Measurements from ENCODE around the gene SAE1. TPM values are rescaled to one million over a fixed set of nuclear protein-coding genes. Genes with fewer than 3 reads are reported as not detected.

SAE1 gene
- total RNA-seq, 1 experiment from 2014 or later: 251 TPM

GRCh38 chr19:47203254-47203653 lies 72.6 kb downstream of the SAE1 start:
- POLR2A ChIA-PET: no interaction called here
- no peaks in the 10 kb centered on the region for H3K9me3 Mint-ChIP-seq (ENCODE audit: unreplicated experiment)
- H3K36me3 ChIP-seq (ENCODE audit: control insufficient read depth, insufficient read depth, low read length): peaks cover 7% of the 10 kb centered on the region

GRCh38 chr19:47209319-47210179 lies 78.9 kb downstream of the SAE1 start:
- POLR2A ChIA-PET: interaction anchor here (1.4 to 2.0 kb wide), 3 partner anchors 17 to 65 kb away, joined by 9 to 43 read pairs (median 13); partner anchors contain the start of gene INAFM1
- peaks cover 86% of the 10 kb centered on the region for H3K36me3 Mint-ChIP-seq (ENCODE audit: insufficient read depth, unreplicated experiment)
- intact Hi-C loops (cut with micrococcal nuclease; ENCODE audit: unreplicated experiment): loop anchor here (1.0 kb wide), 1 partner anchor 35 kb away; no protein-coding TSS in a partner anchor
- no peaks in the 10 kb centered on the region for H3K9me3 Mint-ChIP-seq (ENCODE audit: unreplicated experiment)
- peaks cover 7% of the 10 kb centered on the region for H3K36me3 ChIP-seq (ENCODE audit: control insufficient read depth, insufficient read depth, low read length)
- no peaks in the 10 kb centered on the region for H3K27me3 Mint-ChIP-seq (ENCODE audit: insufficient read depth, unreplicated experiment)
- H3K4me1 Mint-ChIP-seq (ENCODE audit: low read depth, unreplicated experiment): peaks cover 8% of the 10 kb centered on the region
- no peak overlapping the region for H3K4me3 ChIP-seq (ENCODE audit: low read depth, low read length)
- TF ChIP-seq, protein P1, sequence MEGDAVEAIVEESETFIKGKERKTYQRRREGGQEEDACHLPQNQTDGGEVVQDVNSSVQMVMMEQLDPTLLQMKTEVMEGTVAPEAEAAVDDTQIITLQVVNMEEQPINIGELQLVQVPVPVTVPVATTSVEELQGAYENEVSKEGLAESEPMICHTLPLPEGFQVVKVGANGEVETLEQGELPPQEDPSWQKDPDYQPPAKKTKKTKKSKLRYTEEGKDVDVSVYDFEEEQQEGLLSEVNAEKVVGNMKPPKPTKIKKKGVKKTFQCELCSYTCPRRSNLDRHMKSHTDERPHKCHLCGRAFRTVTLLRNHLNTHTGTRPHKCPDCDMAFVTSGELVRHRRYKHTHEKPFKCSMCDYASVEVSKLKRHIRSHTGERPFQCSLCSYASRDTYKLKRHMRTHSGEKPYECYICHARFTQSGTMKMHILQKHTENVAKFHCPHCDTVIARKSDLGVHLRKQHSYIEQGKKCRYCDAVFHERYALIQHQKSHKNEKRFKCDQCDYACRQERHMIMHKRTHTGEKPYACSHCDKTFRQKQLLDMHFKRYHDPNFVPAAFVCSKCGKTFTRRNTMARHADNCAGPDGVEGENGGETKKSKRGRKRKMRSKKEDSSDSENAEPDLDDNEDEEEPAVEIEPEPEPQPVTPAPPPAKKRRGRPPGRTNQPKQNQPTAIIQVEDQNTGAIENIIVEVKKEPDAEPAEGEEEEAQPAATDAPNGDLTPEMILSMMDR (IDR thresholded peaks at IDR 0.05; ENCODE audit: insufficient read depth in 1 of 2, low read depth in 1 of 2, low read length in 1 of 2, severe bottlenecking in 1 of 2, unreplicated experiment in 1 of 2): no peak
- H3K27ac Mint-ChIP-seq (ENCODE audit: unreplicated experiment): peak overlapping the region; percentile 94
- H3K4me3 Mint-ChIP-seq (ENCODE audit: unreplicated experiment): no peak overlapping the region
- BruUV-seq (replicated peaks): TSS peak; percentile 91
- CTCF ChIA-PET: interaction anchor here (0.9 to 4.4 kb wide), 6 partner anchors 15 to 47 kb away, joined by 3 to 234 read pairs (median 10); partner anchors contain the start of gene CCDC9
- no peaks in the 10 kb centered on the region for H3K27me3 ChIP-seq (replicated peaks; ENCODE audit: control insufficient read depth, insufficient read depth, low read length)
- no peak for DNase-seq
- H3K4me1 ChIP-seq: no peaks in the 10 kb centered on the region
- no peaks in the 10 kb centered on the region for H3K9me3 ChIP-seq

More at GRCh38 chr19:47203254-47203653, 72.6 kb downstream of the SAE1 start:
- Mint-ChIP-seq H3K4me3 (ENCODE audit: unreplicated experiment) (no peak overlapping the region), H3K36me3 (ENCODE audit: insufficient read depth, unreplicated experiment) (peaks cover 93% of the 10 kb centered on the region), H3K4me1 (ENCODE audit: low read depth, unreplicated experiment) (no peaks in the 10 kb centered on the region), H3K27me3 (ENCODE audit: insufficient read depth, unreplicated experiment) (no peaks in the 10 kb centered on the region), H3K27ac (ENCODE audit: unreplicated experiment) (peak overlapping the region; percentile 26)
- intact Hi-C loops (cut with micrococcal nuclease; ENCODE audit: unreplicated experiment): no loop called here
- DNase-seq: no peak
- TF ChIP-seq, protein P1 (IDR thresholded peaks at IDR 0.05; ENCODE audit: insufficient read depth in 1 of 2, low read depth in 1 of 2, low read length in 1 of 2, severe bottlenecking in 1 of 2, unreplicated experiment in 1 of 2): no peak
- H3K4me3 ChIP-seq (ENCODE audit: low read depth, low read length): no peak overlapping the region
- H3K9me3 ChIP-seq: no peaks in the 10 kb centered on the region
- CTCF ChIA-PET: interaction anchor here (1.0 kb wide), 1 partner anchor 41 kb away, joined by 8 read pairs; no protein-coding TSS in a partner anchor
- BruUV-seq (replicated peaks): no TSS peak
- H3K4me1 ChIP-seq: no peaks in the 10 kb centered on the region
- no peaks in the 10 kb centered on the region for H3K27me3 ChIP-seq (replicated peaks; ENCODE audit: control insufficient read depth, insufficient read depth, low read length)

GRCh38 chr19:47210180-47210490 lies 79.5 kb downstream of the SAE1 start:
- Mint-ChIP-seq H3K4me3 (ENCODE audit: unreplicated experiment) (no peak overlapping the region), H3K4me1 (ENCODE audit: low read depth, unreplicated experiment) (peaks cover 8% of the 10 kb centered on the region), H3K27ac (ENCODE audit: unreplicated experiment) (peak overlapping the region; percentile 94), H3K9me3 (ENCODE audit: unreplicated experiment) (no peaks in the 10 kb centered on the region), H3K27me3 (ENCODE audit: insufficient read depth, unreplicated experiment) (no peaks in the 10 kb centered on the region), H3K36me3 (ENCODE audit: insufficient read depth, unreplicated experiment) (peaks cover 81% of the 10 kb centered on the region)
- no peaks in the 10 kb centered on the region for H3K4me1 ChIP-seq
- no peaks in the 10 kb centered on the region for H3K27me3 ChIP-seq (replicated peaks; ENCODE audit: control insufficient read depth, insufficient read depth, low read length)
- CTCF ChIA-PET: interaction anchor here (0.7 to 4.4 kb wide), 19 partner anchors 13 to 197 kb away, joined by 3 to 234 read pairs (median 5); partner anchors contain the start of genes CCDC9 and SAE1
- TF ChIP-seq, protein P1 (IDR thresholded peaks at IDR 0.05; ENCODE audit: insufficient read depth in 1 of 2, low read depth in 1 of 2, low read length in 1 of 2, severe bottlenecking in 1 of 2, unreplicated experiment in 1 of 2): no peak
- H3K36me3 ChIP-seq (ENCODE audit: control insufficient read depth, insufficient read depth, low read length): peaks cover 3% of the 10 kb centered on the region
- BruUV-seq (replicated peaks): no TSS peak
- H3K4me3 ChIP-seq (ENCODE audit: low read depth, low read length): no peak overlapping the region
- POLR2A ChIA-PET: interaction anchor here (0.9 to 2.0 kb wide), 6 partner anchors 16 to 97 kb away, joined by 3 to 43 read pairs (median 6); partner anchors contain the start of genes CCDC9, INAFM1 and ZC3H4
- no peak for DNase-seq
- intact Hi-C loops (cut with micrococcal nuclease; ENCODE audit: unreplicated experiment): loop anchor here (1.0 kb wide), 1 partner anchor 34 kb away; no protein-coding TSS in a partner anchor
- H3K9me3 ChIP-seq: no peaks in the 10 kb centered on the region

Data from Caco-2 (cell line).